Measurements from ENCODE around the gene KRTCAP2.

DNA sequence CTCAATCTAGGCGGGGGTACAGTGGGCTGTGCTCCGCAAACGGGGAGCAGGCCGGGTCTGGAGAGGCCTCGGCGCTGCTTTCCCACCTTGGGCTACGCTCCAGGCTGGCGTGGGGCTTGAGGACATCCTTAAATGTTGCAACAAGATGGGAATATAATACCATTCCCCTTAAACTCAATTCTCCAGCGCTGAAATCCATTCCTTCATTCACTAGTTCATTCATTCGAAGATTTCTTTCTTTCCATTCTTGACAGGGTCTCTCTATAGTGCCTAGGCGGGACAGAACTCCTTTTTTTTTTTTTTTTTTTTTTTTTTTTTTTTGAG is 32.5 kb downstream of the KRTCAP2 start:
- TF ChIP-seq CTCF (conservative IDR thresholded peaks at IDR 0.05) (no peak), ZFX (IDR thresholded peaks at IDR 0.05) (no peak)

All from C4-2B (cell line).